NCI-H128 (cell line): ENCODE measurements around the gene AUTS2.

Experiments
- DNase-seq: peaks from one replicate; lab custom pipeline; 2025; ENCODE audit not compliant: unreplicated experiment; lab: John Stamatoyannopoulos, UW

AUTS2 gene

DNA sequence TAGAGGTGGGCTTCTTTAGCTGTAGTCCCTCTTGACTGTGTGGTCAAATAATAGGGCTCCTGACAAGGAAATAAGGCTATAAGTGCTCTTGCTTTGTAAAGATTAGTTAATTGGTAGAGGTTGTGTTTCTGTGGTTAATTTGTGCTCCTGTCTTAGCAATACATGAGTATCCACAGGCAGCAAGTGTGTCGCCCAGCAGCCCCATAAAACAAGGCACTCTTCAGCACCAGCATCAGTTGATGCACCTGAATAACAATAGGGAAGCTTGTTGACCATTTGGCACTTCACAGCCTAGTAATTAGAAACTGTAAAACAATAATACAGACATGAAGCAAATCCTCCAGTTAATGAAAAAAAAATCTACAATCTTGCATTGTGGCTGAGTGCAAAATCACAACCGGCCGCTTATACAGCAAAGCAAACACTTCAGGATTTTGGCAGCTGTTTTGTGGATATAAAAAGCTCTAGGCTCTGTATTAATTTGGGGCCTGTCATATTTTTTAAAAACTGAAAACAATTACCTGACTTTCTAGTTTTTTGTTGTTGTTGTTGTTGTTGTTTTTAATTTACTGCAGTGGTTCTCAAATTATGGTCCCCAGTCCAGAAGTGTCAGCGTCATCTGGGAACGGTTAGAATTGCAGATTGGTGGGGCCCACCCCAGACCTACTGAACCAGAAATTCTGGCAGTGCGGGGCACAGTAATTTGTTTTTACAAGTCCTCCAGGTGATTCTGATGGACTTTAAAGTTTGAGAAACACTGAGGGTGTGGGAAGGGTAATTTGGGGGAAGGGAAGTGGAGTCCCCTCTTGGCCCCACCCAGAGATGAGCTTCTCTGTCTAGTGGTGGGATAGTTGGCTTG, 56.8 kb downstream of the AUTS2 start:
- DNase-seq = peak; percentile 13

GRCh38 chr7:69656077-69656476, 57.8 kb downstream of the AUTS2 start:
- DNase-seq = no peak

DNA sequence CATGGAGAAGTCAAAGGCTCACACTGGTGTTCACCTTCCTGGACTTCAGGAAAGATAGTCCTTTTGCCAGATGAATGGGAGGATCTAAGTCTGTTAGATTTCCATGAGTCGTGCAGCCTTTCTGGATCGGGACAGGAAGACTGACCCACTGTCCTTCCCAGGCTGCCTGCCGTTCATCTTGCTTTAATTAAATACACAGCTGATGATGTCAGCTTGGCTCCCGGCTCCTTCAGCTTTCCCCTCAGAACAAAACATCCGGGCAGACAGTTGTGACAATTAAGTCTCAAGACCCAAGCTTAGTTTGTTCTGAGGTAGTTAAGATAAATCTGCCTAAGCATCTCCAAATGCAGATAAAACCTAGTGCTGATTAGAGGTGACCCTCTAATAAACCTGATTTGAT, 58.6 kb downstream of the AUTS2 start:
- no peak for DNase-seq

- DNase-seq = no peak
Measured at GRCh38 chr7:69657331-69657730, 59.1 kb downstream of the AUTS2 start.

GRCh38 chr7:69657985-69658384, 59.7 kb downstream of the AUTS2 start:
- DNase-seq = no peak

GRCh38 chr7:69659983-69660382, 61.7 kb downstream of the AUTS2 start:
- DNase-seq = no peak

GRCh38 chr7:69661342-69661741, 63.1 kb downstream of the AUTS2 start:
- DNase-seq = no peak

- no peak for DNase-seq
Measured at GRCh38 chr7:69663911-69664832, 65.9 kb downstream of the AUTS2 start.

- no peak for DNase-seq
Measured at GRCh38 chr7:69665369-69665768, 67.1 kb downstream of the AUTS2 start.

DNA sequence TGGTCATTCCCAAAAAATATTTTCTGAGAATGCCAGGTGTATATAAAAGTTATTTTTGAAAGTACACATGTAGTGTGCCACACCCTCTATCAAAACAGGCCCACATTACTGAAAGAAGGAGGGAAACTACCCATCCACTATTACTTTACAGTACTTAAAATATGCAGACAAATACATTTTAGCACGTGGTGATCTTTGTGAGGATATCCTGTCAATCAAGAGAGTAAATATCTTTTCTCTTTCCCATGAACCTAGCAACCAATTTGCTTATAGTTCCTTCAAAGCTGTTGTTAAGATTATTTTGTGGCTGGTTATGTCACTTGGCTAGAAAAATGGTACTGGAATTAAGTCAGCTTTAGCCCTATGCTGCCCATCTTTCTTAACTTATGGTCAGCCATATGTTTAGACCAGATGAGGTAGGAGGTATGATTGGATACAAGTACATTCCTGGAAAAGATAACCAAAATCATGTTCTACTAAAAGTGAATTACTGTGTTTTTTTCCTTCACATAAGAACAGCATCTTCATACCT, 70.1 kb downstream of the AUTS2 start:
- no peak for DNase-seq

DNA sequence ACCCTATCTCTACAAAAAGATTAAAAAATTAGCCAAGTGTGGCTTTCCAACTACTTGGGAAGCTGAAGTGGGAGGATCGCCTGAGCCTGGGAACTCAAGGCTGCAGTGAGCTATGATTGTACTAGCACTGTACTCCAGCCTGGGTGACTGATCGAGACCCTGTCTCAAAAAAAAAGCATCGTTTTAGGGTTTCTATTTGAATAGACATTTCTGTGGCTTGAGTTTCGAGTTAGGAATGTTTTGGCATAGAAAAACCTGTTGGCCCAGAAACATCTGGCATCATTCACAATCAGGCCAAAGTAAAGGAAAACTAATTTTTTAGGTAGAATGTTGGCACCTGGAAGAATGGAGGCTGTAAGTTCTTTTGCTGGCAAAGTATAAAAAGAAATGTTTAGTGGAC, 72.4 kb downstream of the AUTS2 start:
- DNase-seq = no peak

GRCh38 chr7:69673074-69673473, 74.8 kb downstream of the AUTS2 start:
- no peak for DNase-seq

DNA sequence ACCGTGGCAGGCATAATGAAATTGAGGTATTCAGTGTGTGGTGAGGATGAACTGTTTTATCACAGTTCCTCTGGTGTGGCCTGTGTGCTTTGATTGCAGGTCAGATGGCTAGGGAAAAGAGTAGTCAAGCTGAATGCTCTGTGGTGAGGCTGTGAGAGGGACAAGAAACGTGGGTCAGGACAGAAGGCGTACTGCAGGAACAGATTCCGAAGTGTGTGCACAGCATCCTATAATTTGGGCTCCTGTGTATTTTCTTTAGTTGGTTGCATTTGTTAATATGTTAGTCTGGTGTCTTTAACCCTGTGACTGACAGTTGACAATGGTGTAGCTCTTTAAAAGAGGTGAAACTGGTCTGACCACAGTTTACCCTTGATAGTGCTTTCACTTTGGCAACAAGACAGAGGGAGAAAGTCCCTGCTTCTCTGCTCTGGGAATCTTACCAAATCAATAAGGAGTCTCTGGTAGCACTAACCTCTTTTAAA, 76.5 kb downstream of the AUTS2 start:
- DNase-seq = no peak

DNA sequence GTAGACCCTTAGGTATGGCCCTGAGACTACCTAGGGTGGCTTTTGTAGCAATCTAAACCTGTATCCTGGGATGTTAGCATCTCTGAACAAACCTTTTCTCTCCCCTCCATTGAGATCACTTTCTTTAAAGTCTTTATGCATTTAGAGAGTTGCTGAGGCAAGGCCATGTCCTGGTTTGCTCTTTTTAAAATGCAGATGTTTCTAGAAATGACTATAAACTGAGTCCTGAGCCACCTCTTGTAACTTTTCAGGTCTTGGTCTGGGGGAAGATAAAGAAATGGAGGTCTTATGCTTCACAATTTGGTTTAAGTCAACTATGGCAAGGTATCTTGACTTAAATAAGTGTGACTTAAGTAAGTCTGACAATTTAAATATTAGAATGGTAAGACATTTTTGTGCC, 78.0 kb downstream of the AUTS2 start:
- no peak for DNase-seq

- DNase-seq = no peak
Measured at GRCh38 chr7:69677054-69677852, 79.0 kb downstream of the AUTS2 start.

- no peak for DNase-seq
Measured at GRCh38 chr7:69677881-69678493, 79.7 kb downstream of the AUTS2 start.

DNA sequence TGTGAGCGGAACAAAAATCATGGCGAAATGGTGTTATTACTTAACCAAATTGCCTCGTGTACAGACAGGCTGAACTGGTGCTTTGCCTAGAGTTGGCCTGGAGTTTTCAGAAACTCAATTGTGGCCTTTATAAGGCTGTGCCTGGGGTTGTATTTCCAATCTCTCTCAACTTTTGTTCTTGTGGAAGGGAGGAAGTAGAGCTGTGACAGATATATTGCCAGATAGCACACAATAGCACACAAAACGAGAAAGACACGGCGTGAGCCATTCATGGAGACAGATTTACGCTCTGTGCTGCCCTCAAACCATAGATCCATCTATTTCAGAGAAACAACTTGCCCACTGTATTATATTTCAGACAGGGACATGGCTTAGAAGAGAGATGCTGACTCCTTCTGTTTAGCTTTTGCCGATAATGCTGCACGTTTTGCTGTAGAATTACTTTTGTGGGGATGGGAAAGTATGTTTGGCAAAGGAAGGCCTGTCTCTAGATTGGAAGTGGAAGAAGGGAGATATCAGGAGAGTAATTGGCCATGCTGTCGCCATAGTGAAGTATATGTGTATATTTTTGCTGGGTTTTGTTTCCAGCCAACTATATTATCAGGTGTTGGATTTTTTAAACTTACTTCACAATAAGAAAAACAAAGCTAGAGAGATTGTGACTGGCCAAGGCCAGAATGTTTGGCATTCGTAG, 80.4 kb downstream of the AUTS2 start:
- DNase-seq = no peak

- DNase-seq = no peak
Measured at GRCh38 chr7:69681181-69681580, 82.9 kb downstream of the AUTS2 start.

DNA sequence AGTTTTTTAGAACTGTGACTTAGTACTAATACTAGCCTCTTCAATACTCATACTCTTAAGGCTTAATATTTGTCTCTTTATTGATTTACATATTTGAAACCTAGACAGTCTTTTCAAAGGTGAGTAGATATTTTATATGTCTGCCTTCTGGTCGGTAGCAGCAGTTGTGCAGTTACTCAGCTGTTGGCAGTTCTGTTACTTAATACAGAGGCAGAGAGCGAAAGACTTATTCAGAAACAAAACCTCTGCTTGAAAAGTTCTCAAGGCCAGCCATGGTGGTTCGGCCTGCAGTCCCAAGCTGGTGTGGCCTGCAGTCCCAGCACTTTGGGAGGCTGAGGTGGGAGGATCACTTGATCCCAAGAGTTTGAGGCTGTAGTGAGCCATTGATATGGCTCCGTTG, 84.2 kb downstream of the AUTS2 start:
- no peak for DNase-seq

- DNase-seq = no peak
Measured at GRCh38 chr7:69683002-69683401, 84.7 kb downstream of the AUTS2 start.
